GM12878 (cell line): ENCODE data around the gene SPOCD1. TPM values are rescaled to one million over a fixed set of nuclear protein-coding genes. Genes with fewer than 3 reads are reported as not detected.

Experiments used
- ATAC-seq: fragments of 200-7000 bp; cut with Tn5 transposase; 3 replicates; pipeline ENCODE4 v1.9.1; 2020; ENCODE audit warnings: mild to moderate bottlenecking, moderate library complexity
- BruUV-seq: library from RNA; stranded (reverse); fragments of 400-500 nt; replicated peaks from 2 replicates; lab custom pipeline; 2021; lab: Mats Ljungman, UMichigan
- CTCF ChIA-PET: fragments of 300-600 bp; sonication (Branson Sonifier 250); formaldehyde crosslinking; extraction: SDS; loops from one replicate; lab custom pipeline; 2021; ENCODE audit warnings: inconsistent platforms; lab: Yijun Ruan, JAX
- POLR2A ChIA-PET: fragments of 350-600 bp; formaldehyde crosslinking; extraction: SDS; loops from one replicate; lab custom pipeline; 2021; ENCODE audit warnings: inconsistent platforms; lab: Charles Lee
- RAD21 ChIA-PET: fragments of 300-600 bp; sonication (Branson Sonifier 250); formaldehyde crosslinking; loops from one replicate; lab custom pipeline; 2023; ENCODE audit warnings: antibody characterized with exemption; ENCODE audit not compliant: unreplicated experiment; lab: Charles Lee
- SMC1A ChIA-PET: fragments of 300-600 bp; sonication (Branson Sonifier 250); formaldehyde crosslinking; loops from one replicate; lab custom pipeline; 2023; ENCODE audit not compliant: unreplicated experiment, uncharacterized antibody; lab: Charles Lee
- DNase-seq: peaks from one replicate; pipeline ENCODE4 v3.0.0-alpha.2; 2011; ENCODE audit warnings: low read depth, low spot score
- FAIRE-seq: peaks from 3 replicates; lab custom pipeline; 2011; peaks lifted over from hg19 to GRCh38; lab: Jason Lieb, UNC
- H2AFZ ChIP-seq: 2 replicates; pipeline ENCODE4 v1.6.0; 2011; ENCODE audit warnings: low read depth, low read length, control low read depth; ENCODE audit not compliant: control insufficient read depth
- H3K27ac ChIP-seq: 2 replicates; pipeline ENCODE4 v1.5.1; 2011; ENCODE audit warnings: control low read depth; ENCODE audit not compliant: control insufficient read depth, insufficient read depth
- H3K27me3 ChIP-seq, 2 experiments: replicated peaks in 1 of 2; 2 replicates each; pipeline versions ENCODE4 v1.6.0 to v1.6.1; 2011; ENCODE audit warnings: low read length in 1 of 2; ENCODE audit not compliant: control insufficient read depth in 2 of 2, insufficient read depth in 2 of 2
- H3K36me3 ChIP-seq, 2 experiments: 2 replicates each; pipeline ENCODE4 v1.5.1; 2011; ENCODE audit warnings: low read length in 1 of 2; ENCODE audit not compliant: control insufficient read depth in 2 of 2, insufficient read depth in 2 of 2
- H3K4me1 ChIP-seq: 2 replicates; pipeline ENCODE4 v1.6.1; 2011; ENCODE audit warnings: mild to moderate bottlenecking, low read length, moderate library complexity, mixed read lengths; ENCODE audit not compliant: control insufficient read depth, insufficient read depth
- H3K4me2 ChIP-seq: 2 replicates; pipeline ENCODE4 v1.6.0; 2011; ENCODE audit warnings: control low read depth; ENCODE audit not compliant: control insufficient read depth, insufficient read depth
- H3K4me3 ChIP-seq: fragments of 200-600 bp; sonication (generic); 2 replicates; pipeline ENCODE4 v1.5.1; 2016
- H3K79me2 ChIP-seq: 2 replicates; pipeline ENCODE4 v1.6.0; 2011; ENCODE audit warnings: low read length; ENCODE audit not compliant: control insufficient read depth, insufficient read depth
- H3K9ac ChIP-seq: 2 replicates; pipeline ENCODE4 v1.8.0; 2011; ENCODE audit warnings: low read length, control low read depth, mixed read lengths; ENCODE audit not compliant: control insufficient read depth, insufficient read depth
- H3K9me3 ChIP-seq: replicated peaks from 3 replicates; pipeline ENCODE4 v1.5.1; 2011; ENCODE audit warnings: mild to moderate bottlenecking, low read length; ENCODE audit not compliant: control insufficient read depth, insufficient read depth
- H4K20me1 ChIP-seq: 2 replicates; pipeline ENCODE4 v1.6.0; 2011; ENCODE audit not compliant: control insufficient read depth, insufficient read depth
- ATF7 ChIP-seq: fragments of 450-650 bp; IDR thresholded peaks from 2 replicates; pipeline ENCODE4 v1.6.1; 2016; ENCODE audit warnings: low read depth, mild to moderate bottlenecking
- CBX5 ChIP-seq: sonication (generic); IDR thresholded peaks from 2 replicates; pipeline ENCODE4 v1.6.1; 2016; ENCODE audit warnings: low read depth, moderate library complexity, mild to moderate bottlenecking, inconsistent platforms
- IKZF2 ChIP-seq, 2 experiments: fragments of 450-650 bp; IDR thresholded peaks; 2 replicates each; pipeline ENCODE4 v1.6.1; 2017; ENCODE audit warnings: mild to moderate bottlenecking in 2 of 2, moderate library complexity in 2 of 2
- MTA3 ChIP-seq: IDR thresholded peaks from 2 replicates; pipeline ENCODE4 v1.6.1; 2012; ENCODE audit warnings: low read length, inconsistent platforms, borderline replicate concordance
- NBN ChIP-seq: fragments of 450-650 bp; IDR thresholded peaks from 2 replicates; pipeline ENCODE4 v1.6.1; 2016
- NRF1 ChIP-seq: conservative IDR thresholded peaks from 2 replicates; pipeline ENCODE4 v1.6.1; 2011; ENCODE audit warnings: mild to moderate bottlenecking, low read depth, low read length, improper control_type of control experiment
- RB1 ChIP-seq: fragments of 450-650 bp; formaldehyde crosslinking; IDR thresholded peaks from 2 replicates; pipeline ENCODE4 v1.6.1; 2017; ENCODE audit warnings: mild to moderate bottlenecking, borderline replicate concordance
- RBBP5 ChIP-seq: fragments of 200-600 bp; sonication (generic); conservative IDR thresholded peaks from 2 replicates; pipeline ENCODE4 v1.6.1; 2016
- ZNF217 ChIP-seq: fragments of 450-650 bp; IDR thresholded peaks from 2 replicates; pipeline ENCODE4 v1.6.1; 2017; ENCODE audit warnings: antibody characterized with exemption, mild to moderate bottlenecking
- ZSCAN29 ChIP-seq: fragments of 450-650 bp; IDR thresholded peaks from 2 replicates; pipeline ENCODE4 v1.6.1; 2017; ENCODE audit warnings: mild to moderate bottlenecking, moderate library complexity
- WGBS: methylation state at CpG from one replicate; pipeline ENCODE4 v1.1.6; 2016; ENCODE audit warnings: low lambda C conversion rate; ENCODE audit not compliant: insufficient replicate concordance, insufficient coverage; ENCODE audit errors: missing lambda C conversion rate; 5-methylcytosine and 5-hydroxymethylcytosine counted together
- in situ Hi-C: fragments of 300-500 bp; cut with MboI; formaldehyde crosslinking; loops from 9 replicates; pipeline ENCODE4 v1.14.3; 2018; ENCODE audit warnings: mixed read lengths
- intact Hi-C: fragments of 100-400 bp; cut with micrococcal nuclease; formaldehyde crosslinking; loops from one replicate; pipeline ENCODE4 v1.14.2; 2022; ENCODE audit not compliant: unreplicated experiment
- polyA plus RNA-seq, 11 experiments: library from polyadenylated mRNA; depleted of rRNA in 4 of 11; unstranded in 6 of 11; stranded (reverse) in 5 of 11; fragments of >200 nt; fragmentation: Nextera tagmentation in 4 of 11; fragmentation: Illumina TruSeq in 1 of 11; extraction: Ambion mirVana in 4 of 11; extraction: Trizol in 1 of 11; gene quantifications; 1 replicate in 1 of 11; 2 replicates in 10 of 11; pipeline versions ENCODE4 v1.2.1 to v1.2.3, GENCODE V29; 2011 to 2016; ENCODE audit warnings: inconsistent platforms in 2 of 11, missing spikeins in 2 of 11, low read depth in 1 of 11
- total RNA-seq, 4 experiments: library from RNA; depleted of rRNA in 3 of 4; stranded (reverse); fragments of >200 nt in 3 of 4; fragmentation: Illumina TruSeq in 1 of 4; extraction: Trizol in 1 of 4; gene quantifications; 2 replicates each; pipeline versions ENCODE4 v1.2.1 to v1.2.3, GENCODE V29; 2013 to 2021
- TF ChIP-seq, protein P1 (sequence below): fragments of 450-650 bp; IDR thresholded peaks from 2 replicates; pipeline ENCODE4 v1.6.1; 2017; ENCODE audit warnings: mild to moderate bottlenecking, low read depth, inconsistent platforms; ENCODE audit not compliant: poor library complexity, severe bottlenecking
- TF ChIP-seq, protein P2 (sequence below): fragments of 450-650 bp; formaldehyde crosslinking; IDR thresholded peaks from 2 replicates; pipeline ENCODE4 v1.4.0; 2022; ENCODE audit warnings: mild to moderate bottlenecking, moderate library complexity

SPOCD1 gene
- total and polyA plus RNA-seq, 10 of the 15 experiments (the other 5 are each of a cell fraction or from before 2014, with no cell fraction given), result 0.02 to 0.65 (median 0.13) TPM; not detected in 4

DNA sequence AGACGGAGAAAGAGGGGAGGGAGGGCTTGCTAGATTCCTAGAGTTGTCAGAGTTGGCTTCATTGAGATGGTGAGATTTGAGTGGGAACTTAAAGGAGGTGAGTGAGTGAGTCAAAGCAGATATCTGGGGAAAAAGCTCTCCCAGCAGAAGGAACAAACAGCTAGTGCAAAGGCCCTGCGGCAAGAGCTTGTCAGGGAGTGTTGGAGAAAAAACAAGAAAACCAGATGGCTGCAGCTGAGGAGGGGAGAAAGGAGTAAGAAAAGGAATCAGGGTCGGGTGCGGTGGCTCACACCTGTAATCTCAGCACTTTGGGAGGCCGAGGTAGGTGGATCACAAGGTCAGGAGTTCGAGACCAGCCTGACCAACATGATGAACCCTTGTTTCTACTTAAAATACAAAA, 40.3 kb upstream of the SPOCD1 start:
- no peak for DNase-seq
- in situ Hi-C loops, result no loop called here
- ChIA-PET POLR2A (no interaction called here), SMC1A (no interaction called here), CTCF (no interaction called here), RAD21 (no interaction called here)
- Histone ChIP-seq H3K9ac (no peak overlapping the region), H3K4me2 (no peak overlapping the region), H4K20me1 (no peaks in the 10 kb centered on the region), H3K79me2 (no peaks in the 10 kb centered on the region), H3K9me3 (no peaks in the 10 kb centered on the region), H3K36me3 (no peaks in the 10 kb centered on the region), H3K27ac (no peak overlapping the region), H3K4me1 (no peaks in the 10 kb centered on the region), H3K4me3 (no peak overlapping the region), H2AFZ (no peak overlapping the region), H3K27me3 (no peaks in the 10 kb centered on the region)
- no TSS peak for BruUV-seq
- intact Hi-C loops, result no loop called here
- 56% methylated on average over 6 of the region's 6 CpGs for WGBS
- no peak for FAIRE-seq
- ATAC-seq, result no peak
- TF ChIP-seq RBBP5, result no peak
- TF ChIP-seq ZNF217, result no peak
- TF ChIP-seq NBN, result no peak
- TF ChIP-seq NRF1, result no peak
- TF ChIP-seq, protein P1, sequence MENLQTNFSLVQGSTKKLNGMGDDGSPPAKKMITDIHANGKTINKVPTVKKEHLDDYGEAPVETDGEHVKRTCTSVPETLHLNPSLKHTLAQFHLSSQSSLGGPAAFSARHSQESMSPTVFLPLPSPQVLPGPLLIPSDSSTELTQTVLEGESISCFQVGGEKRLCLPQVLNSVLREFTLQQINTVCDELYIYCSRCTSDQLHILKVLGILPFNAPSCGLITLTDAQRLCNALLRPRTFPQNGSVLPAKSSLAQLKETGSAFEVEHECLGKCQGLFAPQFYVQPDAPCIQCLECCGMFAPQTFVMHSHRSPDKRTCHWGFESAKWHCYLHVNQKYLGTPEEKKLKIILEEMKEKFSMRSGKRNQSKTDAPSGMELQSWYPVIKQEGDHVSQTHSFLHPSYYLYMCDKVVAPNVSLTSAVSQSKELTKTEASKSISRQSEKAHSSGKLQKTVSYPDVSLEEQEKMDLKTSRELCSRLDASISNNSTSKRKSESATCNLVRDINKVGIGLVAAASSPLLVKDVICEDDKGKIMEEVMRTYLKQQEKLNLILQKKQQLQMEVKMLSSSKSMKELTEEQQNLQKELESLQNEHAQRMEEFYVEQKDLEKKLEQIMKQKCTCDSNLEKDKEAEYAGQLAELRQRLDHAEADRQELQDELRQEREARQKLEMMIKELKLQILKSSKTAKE, result no peak
- TF ChIP-seq MTA3, result no peak
- TF ChIP-seq, protein P2, sequence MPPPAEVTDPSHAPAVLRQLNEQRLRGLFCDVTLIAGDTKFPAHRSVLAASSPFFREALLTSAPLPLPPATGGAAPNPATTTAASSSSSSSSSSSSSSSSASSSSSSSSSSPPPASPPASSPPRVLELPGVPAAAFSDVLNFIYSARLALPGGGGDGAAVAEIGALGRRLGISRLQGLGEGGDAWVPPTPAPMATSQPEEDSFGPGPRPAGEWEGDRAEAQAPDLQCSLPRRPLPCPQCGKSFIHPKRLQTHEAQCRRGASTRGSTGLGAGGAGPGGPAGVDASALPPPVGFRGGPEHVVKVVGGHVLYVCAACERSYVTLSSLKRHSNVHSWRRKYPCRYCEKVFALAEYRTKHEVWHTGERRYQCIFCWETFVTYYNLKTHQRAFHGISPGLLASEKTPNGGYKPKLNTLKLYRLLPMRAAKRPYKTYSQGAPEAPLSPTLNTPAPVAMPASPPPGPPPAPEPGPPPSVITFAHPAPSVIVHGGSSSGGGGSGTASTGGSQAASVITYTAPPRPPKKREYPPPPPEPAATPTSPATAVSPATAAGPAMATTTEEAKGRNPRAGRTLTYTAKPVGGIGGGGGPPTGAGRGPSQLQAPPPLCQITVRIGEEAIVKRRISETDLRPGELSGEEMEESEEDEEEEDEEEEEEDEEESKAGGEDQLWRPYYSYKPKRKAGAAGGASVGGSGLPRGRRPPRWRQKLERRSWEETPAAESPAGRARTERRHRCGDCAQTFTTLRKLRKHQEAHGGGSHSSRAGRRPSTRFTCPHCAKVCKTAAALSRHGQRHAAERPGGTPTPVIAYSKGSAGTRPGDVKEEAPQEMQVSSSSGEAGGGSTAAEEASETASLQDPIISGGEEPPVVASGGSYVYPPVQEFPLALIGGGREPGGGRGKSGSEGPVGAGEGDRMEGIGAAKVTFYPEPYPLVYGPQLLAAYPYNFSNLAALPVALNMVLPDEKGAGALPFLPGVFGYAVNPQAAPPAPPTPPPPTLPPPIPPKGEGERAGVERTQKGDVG, result no peak
- no peak for TF ChIP-seq RB1
- no peak for TF ChIP-seq ATF7
- TF ChIP-seq ZSCAN29, result no peak
- no peak for TF ChIP-seq IKZF2 (IDR thresholded peaks at IDR 0.05)
- TF ChIP-seq CBX5, result no peak
